HG03520 (cell line): Measurements from ENCODE around the gene CLECL1.
"Not testable (repeated sequence)": the region's sequence is repeated elsewhere in the genome, so short reads cannot be mapped to it uniquely, and the experiment has no call there.

Experiments used
- ATAC-seq: cut with Tn5 transposase; IDR thresholded peaks from one replicate; pipeline ENCODE4 v1.9.1; 2021; ENCODE audit warnings: mild to moderate bottlenecking, moderate library complexity; ENCODE audit not compliant: unreplicated experiment

CLECL1 gene

GRCh38 chr12:9752145-9752933, 19.4 kb upstream of the CLECL1 start:
- no peak for ATAC-seq

- no peak for ATAC-seq
Observed at GRCh38 chr12:9751204-9752144, 18.6 kb upstream of the CLECL1 start.

- peak; percentile 47 for ATAC-seq
Observed at GRCh38 chr12:9750276-9751203, 17.6 kb upstream of the CLECL1 start.

- no peak for ATAC-seq
Observed at GRCh38 chr12:9749640-9750039, 16.7 kb upstream of the CLECL1 start.

- ATAC-seq, result no peak
Observed at GRCh38 chr12:9745199-9745598, 12.3 kb upstream of the CLECL1 start.

GRCh38 chr12:9742661-9743060, 9.8 kb upstream of the CLECL1 start:
- ATAC-seq, result no peak

- ATAC-seq, result peak; percentile 73
Observed at GRCh38 chr12:9741726-9742125, 8.8 kb upstream of the CLECL1 start.

- no peak for ATAC-seq
Observed at GRCh38 chr12:9740106-9740750, 7.3 kb upstream of the CLECL1 start.

- not testable (repeated sequence) for ATAC-seq
Observed at GRCh38 chr12:9739404-9740105, 6.7 kb upstream of the CLECL1 start.

GRCh38 chr12:9738905-9739304, 6.0 kb upstream of the CLECL1 start:
- ATAC-seq, result not testable (repeated sequence)

GRCh38 chr12:9736936-9737705, 4.2 kb upstream of the CLECL1 start:
- no peak for ATAC-seq

- ATAC-seq, result no peak
Observed at GRCh38 chr12:9735601-9736000, 2.7 kb upstream of the CLECL1 start.

GRCh38 chr12:9731797-9732196, 1.1 kb downstream of the CLECL1 start:
- ATAC-seq, result no peak

GRCh38 chr12:9731393-9731792, 1.5 kb downstream of the CLECL1 start:
- no peak for ATAC-seq

GRCh38 chr12:9730591-9730990, 2.3 kb downstream of the CLECL1 start:
- ATAC-seq, result no peak

GRCh38 chr12:9730011-9730410, 2.9 kb downstream of the CLECL1 start:
- ATAC-seq, result no peak

GRCh38 chr12:9729082-9729481, 3.8 kb downstream of the CLECL1 start:
- no peak for ATAC-seq

- no peak for ATAC-seq
Observed at GRCh38 chr12:9727813-9728212, 5.1 kb downstream of the CLECL1 start.
